ENCODE results near the gene LEFTY2.

DNA sequence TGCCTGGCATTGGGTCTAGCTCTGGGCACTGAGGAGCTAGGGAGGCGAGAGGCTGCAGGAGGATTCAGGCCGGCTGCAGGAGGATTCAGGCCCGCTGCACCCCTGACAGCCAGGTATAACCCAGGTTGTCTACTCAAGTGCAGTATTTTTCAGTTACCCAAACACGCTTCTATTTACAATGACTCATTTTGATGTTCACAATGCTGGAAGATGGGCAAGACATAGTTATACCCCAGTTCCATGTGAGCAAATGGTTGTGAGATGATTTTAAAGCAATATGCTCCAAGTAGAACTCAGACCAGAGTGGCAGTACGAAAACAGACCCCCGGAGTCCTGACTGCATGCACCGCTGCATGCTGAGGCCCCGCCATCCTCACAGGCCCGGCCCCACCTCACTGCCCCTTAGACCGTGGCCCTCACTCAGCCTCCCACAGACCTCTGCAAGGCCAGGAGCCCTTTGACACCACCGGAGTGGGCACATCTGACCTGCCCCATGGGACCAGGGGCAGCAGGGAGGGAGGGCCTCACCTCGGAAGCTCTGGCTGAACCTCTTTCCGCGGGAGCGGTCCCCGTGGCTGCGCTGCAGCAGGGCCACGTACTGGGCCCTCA, 52.6 kb downstream of the LEFTY2 start:
- TF ChIP-seq, protein P1, sequence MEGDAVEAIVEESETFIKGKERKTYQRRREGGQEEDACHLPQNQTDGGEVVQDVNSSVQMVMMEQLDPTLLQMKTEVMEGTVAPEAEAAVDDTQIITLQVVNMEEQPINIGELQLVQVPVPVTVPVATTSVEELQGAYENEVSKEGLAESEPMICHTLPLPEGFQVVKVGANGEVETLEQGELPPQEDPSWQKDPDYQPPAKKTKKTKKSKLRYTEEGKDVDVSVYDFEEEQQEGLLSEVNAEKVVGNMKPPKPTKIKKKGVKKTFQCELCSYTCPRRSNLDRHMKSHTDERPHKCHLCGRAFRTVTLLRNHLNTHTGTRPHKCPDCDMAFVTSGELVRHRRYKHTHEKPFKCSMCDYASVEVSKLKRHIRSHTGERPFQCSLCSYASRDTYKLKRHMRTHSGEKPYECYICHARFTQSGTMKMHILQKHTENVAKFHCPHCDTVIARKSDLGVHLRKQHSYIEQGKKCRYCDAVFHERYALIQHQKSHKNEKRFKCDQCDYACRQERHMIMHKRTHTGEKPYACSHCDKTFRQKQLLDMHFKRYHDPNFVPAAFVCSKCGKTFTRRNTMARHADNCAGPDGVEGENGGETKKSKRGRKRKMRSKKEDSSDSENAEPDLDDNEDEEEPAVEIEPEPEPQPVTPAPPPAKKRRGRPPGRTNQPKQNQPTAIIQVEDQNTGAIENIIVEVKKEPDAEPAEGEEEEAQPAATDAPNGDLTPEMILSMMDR (IDR thresholded peaks at IDR 0.05): no peak
- TF ChIP-seq CHD2 (IDR thresholded peaks at IDR 0.05; ENCODE audit: low read length, partially characterized antibody) (no peak), JUNB (IDR thresholded peaks at IDR 0.05) (no peak), EP300 (IDR thresholded peaks at IDR 0.05) (no peak), POLR2A (IDR thresholded peaks at IDR 0.05; ENCODE audit: low read length) (no peak), HOXA7 (CRISPR knock-in tag; IDR thresholded peaks at IDR 0.05) (no peak), PBX3 (IDR thresholded peaks at IDR 0.05) (no peak), ESRRA (IDR thresholded peaks at IDR 0.05; ENCODE audit: borderline replicate concordance, low read length) (no peak)

All from A549 (cell line).